HG02588 (cell line): ENCODE data around the gene POLR3E.
"Not testable (repeated sequence)": the region's sequence is repeated elsewhere in the genome, so short reads cannot be mapped to it uniquely, and the experiment has no call there.

Experiments used
- ATAC-seq: cut with Tn5 transposase; IDR thresholded peaks from one replicate; pipeline ENCODE4 v1.9.1; 2021; ENCODE audit warnings: mild to moderate bottlenecking, moderate library complexity; ENCODE audit not compliant: unreplicated experiment

The POLR3E gene

GRCh38 chr16:22292320-22292719 lies 4.9 kb upstream of the POLR3E start:
- ATAC-seq = no peak

GRCh38 chr16:22293137-22294106 lies 3.8 kb upstream of the POLR3E start:
- ATAC-seq = no peak

DNA sequence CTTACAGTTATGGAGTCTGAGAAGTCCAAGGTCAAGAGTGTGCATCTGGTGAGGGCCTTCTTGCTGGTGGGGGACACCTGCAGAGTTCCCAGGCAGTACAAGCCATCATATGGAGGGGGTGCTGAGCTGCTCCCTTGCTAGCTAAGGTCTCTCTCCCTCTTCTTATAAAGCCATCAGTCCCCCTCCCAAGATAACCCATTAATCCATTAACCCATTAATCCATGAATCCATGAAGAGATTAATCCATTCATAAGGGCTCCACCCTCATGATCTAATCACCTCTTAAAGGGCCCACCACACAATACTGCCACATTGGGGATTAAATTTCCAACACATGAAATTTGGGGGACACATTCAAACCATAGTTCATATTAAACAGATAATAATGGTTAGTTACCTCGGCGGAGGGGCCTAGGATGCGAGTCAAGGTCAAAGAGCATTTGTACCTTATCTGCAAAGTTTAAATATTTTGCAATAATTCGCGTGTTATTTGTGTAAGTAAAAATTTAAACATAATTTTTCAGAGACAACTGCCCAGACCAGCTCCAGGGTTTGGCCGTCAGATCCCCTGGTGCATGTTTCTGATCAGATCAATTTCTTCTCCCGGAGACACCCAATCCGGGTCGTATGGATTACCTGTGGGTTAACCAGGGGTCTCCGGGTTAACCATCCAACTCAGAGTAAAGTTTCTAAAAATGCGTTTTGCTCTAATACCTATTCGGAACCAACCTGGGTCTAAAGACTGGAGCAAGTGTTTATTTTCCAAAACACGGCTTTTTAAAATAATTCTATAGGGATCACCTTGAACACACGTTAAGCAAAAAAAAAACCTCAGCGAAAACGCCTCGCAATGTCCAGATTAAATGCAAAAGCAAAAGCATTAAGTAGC lies 740 bp upstream of the POLR3E start:
- ATAC-seq = no peak

GRCh38 chr16:22297871-22298733 lies 893 bp downstream of the POLR3E start:
- peak; percentile 25 for ATAC-seq

- no peak for ATAC-seq
Observed at GRCh38 chr16:22299036-22299435, 1.8 kb downstream of the POLR3E start.

GRCh38 chr16:22300427-22301071 lies 3.3 kb downstream of the POLR3E start:
- ATAC-seq = no peak

- ATAC-seq = not testable (repeated sequence)
Observed at GRCh38 chr16:22301423-22301822, 4.2 kb downstream of the POLR3E start.

- no peak for ATAC-seq
Observed at GRCh38 chr16:22302776-22303363, 5.7 kb downstream of the POLR3E start.

DNA sequence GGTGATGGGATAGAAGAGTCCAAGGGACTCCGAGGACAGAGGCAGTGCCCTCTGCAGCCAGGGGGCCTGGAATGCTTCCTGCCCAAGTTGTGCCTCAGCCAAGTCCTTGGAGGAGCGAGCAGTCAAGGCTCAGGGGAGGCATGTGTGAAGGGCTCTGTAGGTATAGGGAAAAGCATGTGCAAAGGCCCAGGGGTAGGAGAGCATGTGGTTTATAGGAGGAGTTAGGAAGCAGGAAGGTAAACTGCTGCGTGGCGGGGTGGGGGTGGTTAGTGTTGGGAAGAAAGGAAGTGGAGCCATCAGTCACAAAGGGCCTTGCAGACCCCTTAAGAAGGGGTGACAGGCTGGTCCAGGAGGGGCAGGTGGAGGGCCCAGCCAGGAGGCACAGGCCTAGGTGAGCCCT lies 7.2 kb downstream of the POLR3E start:
- ATAC-seq = no peak

DNA sequence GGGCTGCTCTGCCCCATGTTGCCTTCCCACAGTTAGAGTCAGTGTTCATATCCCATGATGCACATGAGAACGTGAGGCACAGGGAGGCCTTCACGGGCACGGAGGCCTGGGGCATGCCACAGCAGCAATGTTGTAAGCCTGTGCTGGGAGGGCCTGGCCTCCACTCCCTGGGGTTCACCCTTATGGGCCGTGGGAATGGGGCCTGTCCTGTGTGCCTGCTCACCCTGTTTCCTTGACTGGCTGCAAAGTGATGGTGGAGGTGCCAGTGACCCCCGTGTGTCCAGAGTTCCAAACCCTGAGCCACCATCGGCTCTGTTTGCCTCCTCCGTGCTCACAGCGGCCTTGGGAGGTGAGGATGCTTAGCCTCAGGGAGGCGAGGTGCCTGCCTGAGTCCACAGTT lies 9.6 kb downstream of the POLR3E start:
- no peak for ATAC-seq

DNA sequence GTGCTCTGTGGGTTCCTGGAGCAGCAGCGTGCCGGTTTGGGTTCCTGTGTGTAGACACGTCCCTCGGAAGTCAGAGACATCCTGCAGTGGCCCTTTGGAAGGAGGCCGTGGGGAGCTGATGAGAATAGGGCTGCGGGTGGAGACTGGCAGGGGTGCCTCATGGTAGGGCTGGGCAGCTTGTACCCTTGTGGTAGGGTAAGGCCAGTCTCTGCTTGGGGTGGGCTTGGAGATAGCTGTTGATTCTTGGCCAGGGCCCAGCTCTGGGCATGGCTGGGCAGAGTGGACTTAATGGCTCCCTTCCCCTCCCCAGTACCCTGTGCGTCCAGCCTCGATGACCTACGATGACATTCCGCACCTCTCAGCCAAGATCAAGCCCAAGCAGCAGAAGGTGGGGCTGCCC lies 10.6 kb downstream of the POLR3E start:
- ATAC-seq = no peak

DNA sequence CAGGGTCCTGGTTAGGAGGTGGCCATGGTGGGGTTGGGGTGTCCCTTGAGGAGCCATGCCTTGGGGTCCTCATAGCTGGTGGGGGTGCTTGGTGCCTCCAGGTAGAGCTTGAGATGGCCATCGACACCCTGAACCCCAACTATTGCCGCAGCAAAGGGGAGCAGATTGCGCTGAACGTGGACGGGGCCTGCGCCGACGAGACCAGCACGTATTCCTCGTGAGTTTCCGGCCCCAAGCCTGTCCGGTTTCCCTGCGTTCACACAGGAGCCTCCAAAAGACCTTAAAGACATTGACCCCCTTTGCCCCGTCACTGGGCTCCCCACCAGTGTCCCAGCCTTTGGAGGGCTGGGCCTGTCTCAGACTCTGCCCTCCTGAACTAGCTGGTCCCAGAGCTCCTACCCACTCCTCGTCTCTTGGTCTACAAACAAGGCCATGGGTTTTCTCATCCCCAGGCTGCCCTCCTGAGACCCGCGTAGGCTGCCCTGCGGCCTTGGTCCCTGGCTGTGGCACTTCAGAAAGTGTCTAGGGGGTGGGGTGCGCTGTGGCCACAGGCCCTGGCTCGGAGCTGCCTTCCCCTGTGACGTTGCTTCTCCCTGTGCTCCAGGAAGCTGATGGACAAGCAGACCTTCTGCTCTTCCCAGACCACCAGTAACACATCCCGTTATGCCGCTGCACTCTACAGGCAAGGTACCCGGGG lies 11.8 kb downstream of the POLR3E start:
- no peak for ATAC-seq

DNA sequence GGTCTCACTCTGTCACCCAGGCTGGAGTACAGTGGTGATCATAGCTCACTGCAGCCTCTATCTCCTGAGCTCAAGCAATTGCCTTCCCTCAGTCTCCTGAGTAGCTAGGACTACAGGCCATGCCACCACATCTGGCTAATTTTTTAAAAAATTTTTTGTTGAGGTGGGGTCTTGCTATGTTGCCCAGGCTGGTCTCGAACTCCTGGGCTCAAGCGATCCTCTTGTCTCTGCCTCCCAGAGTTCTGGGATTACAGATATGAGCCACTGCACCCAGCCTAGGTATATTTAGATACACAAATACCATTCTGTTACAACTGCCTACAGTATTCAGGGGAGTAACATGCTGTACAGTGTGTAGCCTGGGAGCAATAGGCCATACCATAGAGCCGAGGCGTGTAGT lies 14.3 kb downstream of the POLR3E start:
- no peak for ATAC-seq

- ATAC-seq = no peak
Observed at GRCh38 chr16:22312897-22313781, 15.9 kb downstream of the POLR3E start.

DNA sequence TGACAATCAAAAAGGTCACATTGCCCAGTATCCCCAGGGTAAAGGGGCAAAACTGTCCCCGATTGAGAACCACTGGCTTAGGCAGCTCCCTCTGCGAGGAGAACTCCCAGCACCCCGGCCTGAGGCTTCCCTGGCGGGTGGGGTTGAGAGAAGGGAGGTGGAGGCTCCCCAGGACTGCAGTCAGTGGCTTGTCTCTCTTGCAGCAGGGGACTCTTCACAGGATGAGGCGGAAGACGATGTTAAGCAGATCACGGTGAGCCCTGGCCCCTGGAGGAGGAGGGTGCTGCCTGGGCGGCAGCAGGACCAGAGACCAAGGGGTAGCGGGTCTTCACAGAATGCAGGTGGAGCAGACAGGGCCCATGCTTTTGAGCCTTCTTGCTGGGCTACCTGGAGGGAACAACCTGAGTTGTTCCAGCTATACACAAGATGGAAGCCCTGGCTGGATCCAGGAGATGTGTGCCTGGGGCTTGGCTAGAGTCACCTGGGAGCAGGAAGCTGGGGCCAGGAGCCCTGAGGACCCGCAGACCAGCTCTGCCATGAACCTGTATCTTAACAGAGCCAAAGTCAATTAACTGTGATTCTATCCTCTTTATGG lies 16.8 kb downstream of the POLR3E start:
- no peak for ATAC-seq

- no peak for ATAC-seq
Observed at GRCh38 chr16:22314661-22315626, 17.7 kb downstream of the POLR3E start.

GRCh38 chr16:22315979-22316378 lies 18.8 kb downstream of the POLR3E start:
- no peak for ATAC-seq
